GM23338 (cell line): Measurements from ENCODE around the gene ATP6V0C. TPM values are rescaled to one million over a fixed set of nuclear protein-coding genes. Genes with fewer than 3 reads are reported as not detected.

Experiments
- ATAC-seq: fragments of 200-7000 bp; cut with Tn5 transposase; 3 replicates; pipeline ENCODE4 v1.9.1; 2020
- DNase-seq: peaks from one replicate; pipeline ENCODE4 v3.0.0-alpha.2; 2015; ENCODE audit warnings: low spot score
- H2AFZ ChIP-seq: fragments of 200-600 bp; sonication (generic); 2 replicates; pipeline ENCODE4 v1.8.0; 2016; ENCODE audit warnings: antibody characterized with exemption, mild to moderate bottlenecking, moderate library complexity
- H3F3A ChIP-seq: fragments of 200-600 bp; sonication (generic); replicated peaks from 2 replicates; pipeline ENCODE4 v1.8.0; 2017; ENCODE audit warnings: antibody characterized with exemption, mixed run types, low read depth
- H3K27ac ChIP-seq: fragments of 200-600 bp; sonication (generic); 2 replicates; pipeline ENCODE4 v1.6.1; 2016; ENCODE audit warnings: low read depth
- H3K27me3 ChIP-seq: fragments of 200-600 bp; sonication (generic); 2 replicates; pipeline ENCODE4 v1.8.0; 2016; ENCODE audit warnings: mild to moderate bottlenecking, mixed run types, moderate library complexity; ENCODE audit not compliant: insufficient read depth
- H3K36me3 ChIP-seq: fragments of 200-600 bp; sonication (generic); 2 replicates; pipeline ENCODE4 v1.8.0; 2016; ENCODE audit warnings: mild to moderate bottlenecking; ENCODE audit not compliant: insufficient read depth
- H3K4me1 ChIP-seq: fragments of 200-600 bp; sonication (generic); 2 replicates; pipeline ENCODE4 v1.8.0; 2016; ENCODE audit warnings: mild to moderate bottlenecking, moderate library complexity; ENCODE audit not compliant: insufficient read depth
- H3K4me2 ChIP-seq: fragments of 200-600 bp; sonication (generic); 2 replicates; pipeline ENCODE4 v1.7.1; 2017; ENCODE audit warnings: mixed run types
- H3K4me3 ChIP-seq: fragments of 200-600 bp; sonication (generic); 2 replicates; pipeline ENCODE4 v1.6.1; 2016; ENCODE audit warnings: mixed run types
- H3K79me2 ChIP-seq: fragments of 200-600 bp; sonication (generic); replicated peaks from 2 replicates; pipeline ENCODE4 v1.8.0; 2017; ENCODE audit warnings: mild to moderate bottlenecking; ENCODE audit not compliant: insufficient read depth
- H3K9me2 ChIP-seq: fragments of 200-600 bp; sonication (generic); 2 replicates; pipeline ENCODE4 v1.8.0; 2017; ENCODE audit not compliant: insufficient read depth
- H4K20me1 ChIP-seq: fragments of 200-600 bp; sonication (generic); replicated peaks from 2 replicates; pipeline ENCODE4 v1.8.0; 2017; ENCODE audit warnings: mild to moderate bottlenecking; ENCODE audit not compliant: insufficient read depth
- H3K27ac Mint-ChIP-seq: 2 replicates; pipeline ENCODE4 v1.8.0; 2020; ENCODE audit warnings: inconsistent platforms, mild to moderate bottlenecking, moderate library complexity, mixed read lengths
- H3K27me3 Mint-ChIP-seq: 3 replicates; pipeline ENCODE4 v1.8.0; 2022; ENCODE audit warnings: low read depth, mild to moderate bottlenecking, moderate library complexity, mixed read lengths, inconsistent platforms; ENCODE audit not compliant: insufficient read depth, poor library complexity
- H3K36me3 Mint-ChIP-seq: 3 replicates; pipeline ENCODE4 v1.8.0; 2021; ENCODE audit warnings: low read depth, mild to moderate bottlenecking, inconsistent platforms, moderate library complexity, mixed read lengths
- H3K4me1 Mint-ChIP-seq: 3 replicates; pipeline ENCODE4 v1.8.0; 2020; ENCODE audit warnings: mild to moderate bottlenecking, inconsistent platforms, mixed read lengths
- H3K4me3 Mint-ChIP-seq: 3 replicates; pipeline ENCODE4 v1.8.0; 2021; ENCODE audit warnings: moderate library complexity, mild to moderate bottlenecking, inconsistent platforms, mixed read lengths
- H3K9me3 Mint-ChIP-seq: 3 replicates; pipeline ENCODE4 v1.8.0; 2020; ENCODE audit warnings: moderate library complexity, mild to moderate bottlenecking, inconsistent platforms, mixed read lengths
- CREB1 ChIP-seq: fragments of 250-450 bp; sonication (Bioruptor Pico); IDR thresholded peaks from 2 replicates; pipeline ENCODE4 v1.5.0; 2020; ENCODE audit warnings: low read depth, mild to moderate bottlenecking, moderate library complexity
- EZH2 ChIP-seq: fragments of 200-600 bp; sonication (generic); IDR thresholded peaks from one replicate; pipeline ENCODE4 v1.8.0; 2017; ENCODE audit warnings: antibody characterized with exemption, mild to moderate bottlenecking, low read depth; ENCODE audit not compliant: unreplicated experiment
- EZH2phosphoT487 ChIP-seq: fragments of 200-600 bp; sonication (generic); IDR thresholded peaks from one replicate; pipeline ENCODE4 v1.8.1; 2018; ENCODE audit warnings: antibody characterized with exemption; ENCODE audit not compliant: unreplicated experiment
- JUNB ChIP-seq: IDR thresholded peaks from one replicate; pipeline ENCODE4 v1.6.1; 2016; ENCODE audit warnings: antibody characterized with exemption; ENCODE audit not compliant: unreplicated experiment
- NANOG ChIP-seq: IDR thresholded peaks from 2 replicates; pipeline ENCODE4 v1.6.1; 2016; ENCODE audit warnings: antibody characterized with exemption, borderline replicate concordance
- POLR2AphosphoS5 ChIP-seq: IDR thresholded peaks from 2 replicates; pipeline ENCODE4 v1.6.1; 2016; ENCODE audit warnings: antibody characterized with exemption, low read depth
- REST ChIP-seq: IDR thresholded peaks from one replicate; pipeline ENCODE4 v1.6.1; 2018; ENCODE audit warnings: antibody characterized with exemption; ENCODE audit not compliant: unreplicated experiment
- STAT1 ChIP-seq: IDR thresholded peaks from one replicate; pipeline ENCODE4 v1.6.1; 2016; ENCODE audit warnings: antibody characterized with exemption; ENCODE audit not compliant: unreplicated experiment
- ZNF114 ChIP-seq: fragments of 250-450 bp; sonication (Bioruptor Pico); IDR thresholded peaks from 2 replicates; pipeline ENCODE4 v1.5.0; 2020; ENCODE audit warnings: mild to moderate bottlenecking, moderate library complexity
- ZNF331 ChIP-seq: fragments of 250-450 bp; sonication (Bioruptor Pico); IDR thresholded peaks from 2 replicates; pipeline ENCODE4 v1.5.0; 2020; ENCODE audit warnings: low read depth, mild to moderate bottlenecking, moderate library complexity
- polyA plus RNA-seq: library from polyadenylated mRNA; unstranded; fragments of >200 nt; fragmentation: Nextera tagmentation; extraction: Ambion mirVana; gene quantifications from 2 replicates; pipeline ENCODE4 v1.2.1, GENCODE V29; 2016
- total RNA-seq: library from RNA; depleted of rRNA; stranded (reverse); fragments of >200 nt; shearing (Covaris generic); gene quantifications from 2 replicates; pipeline ENCODE4 v1.2.3, GENCODE V29; 2014
- TF ChIP-seq, protein P1 (sequence below): fragments of 250-450 bp; sonication (Bioruptor Pico); IDR thresholded peaks from 2 replicates; pipeline ENCODE4 v1.5.0; 2020; ENCODE audit warnings: mild to moderate bottlenecking, moderate library complexity
- TF ChIP-seq, protein P2 (sequence below): IDR thresholded peaks from 2 replicates; pipeline ENCODE4 v1.6.1; 2016; ENCODE audit warnings: antibody characterized with exemption
- TF ChIP-seq, protein P3 (sequence below), 2 experiments: fragments of 200-600 bp in 1 of 2; sonication (generic) in 1 of 2; conservative IDR thresholded peaks; 2 replicates each; pipeline versions ENCODE4 v1.5.1 to v1.6.1; 2016 to 2017; ENCODE audit warnings: antibody characterized with exemption in 2 of 2, low read depth in 2 of 2, mild to moderate bottlenecking in 2 of 2, moderate library complexity in 1 of 2

ATP6V0C gene
- total and polyA plus RNA-seq, 2 experiments from 2014 or later: 98.2 to 162 TPM

- Mint-ChIP-seq H3K4me1 (peaks cover 41% of the 10 kb centered on the region), H3K4me3 (peak overlapping the region; percentile 70), H3K9me3 (no peaks in the 10 kb centered on the region; the same call in 2 of the 3 replicates), H3K27ac (peak overlapping the region; percentile 93), H3K36me3 (peaks cover 29% of the 10 kb centered on the region), H3K27me3 (peaks cover 23% of the 10 kb centered on the region)
- no peak for DNase-seq
- H4K20me1 ChIP-seq: peaks cover 32% of the 10 kb centered on the region
- H3K27me3 ChIP-seq: no peaks in the 10 kb centered on the region
- peaks cover 24% of the 10 kb centered on the region; the same call in 1 of the 2 replicates for H3F3A ChIP-seq
- peak overlapping the region; percentile 76 for H3K4me2 ChIP-seq
- no peak for ATAC-seq
- no peak for TF ChIP-seq REST
- no peak for TF ChIP-seq ZNF331
- TF ChIP-seq EZH2phosphoT487: no peak
- no peak for TF ChIP-seq JUNB
- TF ChIP-seq POLR2AphosphoS5: no peak
- TF ChIP-seq, protein P1, sequence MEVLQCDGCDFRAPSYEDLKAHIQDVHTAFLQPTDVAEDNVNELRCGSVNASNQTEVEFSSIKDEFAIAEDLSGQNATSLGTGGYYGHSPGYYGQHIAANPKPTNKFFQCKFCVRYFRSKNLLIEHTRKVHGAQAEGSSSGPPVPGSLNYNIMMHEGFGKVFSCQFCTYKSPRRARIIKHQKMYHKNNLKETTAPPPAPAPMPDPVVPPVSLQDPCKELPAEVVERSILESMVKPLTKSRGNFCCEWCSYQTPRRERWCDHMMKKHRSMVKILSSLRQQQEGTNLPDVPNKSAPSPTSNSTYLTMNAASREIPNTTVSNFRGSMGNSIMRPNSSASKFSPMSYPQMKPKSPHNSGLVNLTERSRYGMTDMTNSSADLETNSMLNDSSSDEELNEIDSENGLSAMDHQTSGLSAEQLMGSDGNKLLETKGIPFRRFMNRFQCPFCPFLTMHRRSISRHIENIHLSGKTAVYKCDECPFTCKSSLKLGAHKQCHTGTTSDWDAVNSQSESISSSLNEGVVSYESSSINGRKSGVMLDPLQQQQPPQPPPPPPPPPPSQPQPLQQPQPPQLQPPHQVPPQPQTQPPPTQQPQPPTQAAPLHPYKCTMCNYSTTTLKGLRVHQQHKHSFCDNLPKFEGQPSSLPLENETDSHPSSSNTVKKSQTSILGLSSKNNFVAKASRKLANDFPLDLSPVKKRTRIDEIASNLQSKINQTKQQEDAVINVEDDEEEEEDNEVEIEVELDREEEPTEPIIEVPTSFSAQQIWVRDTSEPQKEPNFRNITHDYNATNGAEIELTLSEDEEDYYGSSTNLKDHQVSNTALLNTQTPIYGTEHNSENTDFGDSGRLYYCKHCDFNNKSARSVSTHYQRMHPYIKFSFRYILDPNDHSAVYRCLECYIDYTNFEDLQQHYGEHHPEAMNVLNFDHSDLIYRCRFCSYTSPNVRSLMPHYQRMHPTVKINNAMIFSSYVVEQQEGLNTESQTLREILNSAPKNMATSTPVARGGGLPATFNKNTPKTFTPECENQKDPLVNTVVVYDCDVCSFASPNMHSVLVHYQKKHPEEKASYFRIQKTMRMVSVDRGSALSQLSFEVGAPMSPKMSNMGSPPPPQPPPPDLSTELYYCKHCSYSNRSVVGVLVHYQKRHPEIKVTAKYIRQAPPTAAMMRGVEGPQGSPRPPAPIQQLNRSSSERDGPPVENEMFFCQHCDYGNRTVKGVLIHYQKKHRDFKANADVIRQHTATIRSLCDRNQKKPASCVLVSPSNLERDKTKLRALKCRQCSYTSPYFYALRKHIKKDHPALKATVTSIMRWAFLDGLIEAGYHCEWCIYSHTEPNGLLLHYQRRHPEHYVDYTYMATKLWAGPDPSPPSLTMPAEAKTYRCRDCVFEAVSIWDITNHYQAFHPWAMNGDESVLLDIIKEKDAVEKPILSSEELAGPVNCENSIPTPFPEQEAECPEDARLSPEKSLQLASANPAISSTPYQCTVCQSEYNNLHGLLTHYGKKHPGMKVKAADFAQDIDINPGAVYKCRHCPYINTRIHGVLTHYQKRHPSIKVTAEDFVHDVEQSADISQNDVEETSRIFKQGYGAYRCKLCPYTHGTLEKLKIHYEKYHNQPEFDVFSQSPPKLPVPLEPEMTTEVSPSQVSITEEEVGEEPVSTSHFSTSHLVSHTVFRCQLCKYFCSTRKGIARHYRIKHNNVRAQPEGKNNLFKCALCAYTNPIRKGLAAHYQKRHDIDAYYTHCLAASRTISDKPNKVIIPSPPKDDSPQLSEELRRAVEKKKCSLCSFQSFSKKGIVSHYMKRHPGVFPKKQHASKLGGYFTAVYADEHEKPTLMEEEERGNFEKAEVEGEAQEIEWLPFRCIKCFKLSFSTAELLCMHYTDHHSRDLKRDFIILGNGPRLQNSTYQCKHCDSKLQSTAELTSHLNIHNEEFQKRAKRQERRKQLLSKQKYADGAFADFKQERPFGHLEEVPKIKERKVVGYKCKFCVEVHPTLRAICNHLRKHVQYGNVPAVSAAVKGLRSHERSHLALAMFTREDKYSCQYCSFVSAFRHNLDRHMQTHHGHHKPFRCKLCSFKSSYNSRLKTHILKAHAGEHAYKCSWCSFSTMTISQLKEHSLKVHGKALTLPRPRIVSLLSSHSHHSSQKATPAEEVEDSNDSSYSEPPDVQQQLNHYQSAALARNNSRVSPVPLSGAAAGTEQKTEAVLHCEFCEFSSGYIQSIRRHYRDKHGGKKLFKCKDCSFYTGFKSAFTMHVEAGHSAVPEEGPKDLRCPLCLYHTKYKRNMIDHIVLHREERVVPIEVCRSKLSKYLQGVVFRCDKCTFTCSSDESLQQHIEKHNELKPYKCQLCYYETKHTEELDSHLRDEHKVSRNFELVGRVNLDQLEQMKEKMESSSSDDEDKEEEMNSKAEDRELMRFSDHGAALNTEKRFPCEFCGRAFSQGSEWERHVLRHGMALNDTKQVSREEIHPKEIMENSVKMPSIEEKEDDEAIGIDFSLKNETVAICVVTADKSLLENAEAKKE (CRISPR knock-in tag): no peak
- no peak for TF ChIP-seq NANOG
- TF ChIP-seq, protein P2, sequence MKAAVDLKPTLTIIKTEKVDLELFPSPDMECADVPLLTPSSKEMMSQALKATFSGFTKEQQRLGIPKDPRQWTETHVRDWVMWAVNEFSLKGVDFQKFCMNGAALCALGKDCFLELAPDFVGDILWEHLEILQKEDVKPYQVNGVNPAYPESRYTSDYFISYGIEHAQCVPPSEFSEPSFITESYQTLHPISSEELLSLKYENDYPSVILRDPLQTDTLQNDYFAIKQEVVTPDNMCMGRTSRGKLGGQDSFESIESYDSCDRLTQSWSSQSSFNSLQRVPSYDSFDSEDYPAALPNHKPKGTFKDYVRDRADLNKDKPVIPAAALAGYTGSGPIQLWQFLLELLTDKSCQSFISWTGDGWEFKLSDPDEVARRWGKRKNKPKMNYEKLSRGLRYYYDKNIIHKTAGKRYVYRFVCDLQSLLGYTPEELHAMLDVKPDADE: no peak
- no peak for TF ChIP-seq ZNF114 (CRISPR knock-in tag)
- TF ChIP-seq CREB1: no peak
- no peak for TF ChIP-seq STAT1
- TF ChIP-seq EZH2: no peak
- TF ChIP-seq, protein P3, sequence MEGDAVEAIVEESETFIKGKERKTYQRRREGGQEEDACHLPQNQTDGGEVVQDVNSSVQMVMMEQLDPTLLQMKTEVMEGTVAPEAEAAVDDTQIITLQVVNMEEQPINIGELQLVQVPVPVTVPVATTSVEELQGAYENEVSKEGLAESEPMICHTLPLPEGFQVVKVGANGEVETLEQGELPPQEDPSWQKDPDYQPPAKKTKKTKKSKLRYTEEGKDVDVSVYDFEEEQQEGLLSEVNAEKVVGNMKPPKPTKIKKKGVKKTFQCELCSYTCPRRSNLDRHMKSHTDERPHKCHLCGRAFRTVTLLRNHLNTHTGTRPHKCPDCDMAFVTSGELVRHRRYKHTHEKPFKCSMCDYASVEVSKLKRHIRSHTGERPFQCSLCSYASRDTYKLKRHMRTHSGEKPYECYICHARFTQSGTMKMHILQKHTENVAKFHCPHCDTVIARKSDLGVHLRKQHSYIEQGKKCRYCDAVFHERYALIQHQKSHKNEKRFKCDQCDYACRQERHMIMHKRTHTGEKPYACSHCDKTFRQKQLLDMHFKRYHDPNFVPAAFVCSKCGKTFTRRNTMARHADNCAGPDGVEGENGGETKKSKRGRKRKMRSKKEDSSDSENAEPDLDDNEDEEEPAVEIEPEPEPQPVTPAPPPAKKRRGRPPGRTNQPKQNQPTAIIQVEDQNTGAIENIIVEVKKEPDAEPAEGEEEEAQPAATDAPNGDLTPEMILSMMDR (conservative IDR thresholded peaks at IDR 0.05; ENCODE audit: low read depth in 2 of 2): no peak
- H3K9me2 ChIP-seq: no peaks in the 10 kb centered on the region
- H3K79me2 ChIP-seq: peaks cover 58% of the 10 kb centered on the region
- H2AFZ ChIP-seq: no peak overlapping the region
- H3K4me3 ChIP-seq: peak overlapping the region; percentile 46; the same call in 1 of the 2 replicates
- no peaks in the 10 kb centered on the region for H3K36me3 ChIP-seq
- 0 out of 2 replicates have a peak overlapping the region, but pooled peaks have one; percentile 45 for H3K27ac ChIP-seq
- H3K4me1 ChIP-seq: peaks cover 9% of the 10 kb centered on the region; the same call in 1 of the 2 replicates
Measured at GRCh38 chr16:2519711-2520080, 5.9 kb downstream of the ATP6V0C start.
